HL-60 (cell line): ENCODE data around the gene RBFA.

Experiments used
- CTCF ChIP-seq: IDR thresholded peaks from one replicate; pipeline ENCODE4 v1.5.1; 2011; ENCODE audit warnings: low read length, control low read depth, inconsistent platforms; ENCODE audit not compliant: insufficient read depth
- GABPA ChIP-seq: IDR thresholded peaks from 2 replicates; pipeline ENCODE4 v1.6.1; 2012; ENCODE audit warnings: low read depth
- POLR2AphosphoS5 ChIP-seq: IDR thresholded peaks from 2 replicates; pipeline ENCODE4 v1.6.1; 2012; ENCODE audit warnings: low read depth
- REST ChIP-seq: IDR thresholded peaks from 2 replicates; pipeline ENCODE4 v1.6.1; 2012; ENCODE audit warnings: low read depth; ENCODE audit not compliant: insufficient replicate concordance
- SPI1 ChIP-seq: IDR thresholded peaks from 2 replicates; pipeline ENCODE4 v1.6.1; 2012; ENCODE audit warnings: low read depth, mild to moderate bottlenecking, borderline replicate concordance

GRCh38 chr18:80002468-80002867 lies 31.8 kb upstream of the RBFA start:
- no peak for TF ChIP-seq CTCF
- no peak for TF ChIP-seq REST
- no peak for TF ChIP-seq POLR2AphosphoS5
- no peak for TF ChIP-seq SPI1
- no peak for TF ChIP-seq GABPA
